ENCODE results near the gene USP3. TPM values are rescaled to one million over a fixed set of nuclear protein-coding genes. Genes with fewer than 3 reads are reported as not detected.
"Not testable (repeated sequence)": the region's sequence is repeated elsewhere in the genome, so short reads cannot be mapped to it uniquely, and the experiment has no call there.

USP3 gene
- total RNA-seq, 1 donor from 2014 or later, result 74.5 TPM

GRCh38 chr15:63610209-63610841, 105.9 kb downstream of the USP3 start:
- H3K4me3 ChIP-seq, result no peak overlapping the region
- peak; percentile 60 for DNase-seq

GRCh38 chr15:63611177-63611576, 106.8 kb downstream of the USP3 start:
- H3K27me3 ChIP-seq (ENCODE audit: low read depth), result no peaks in the 10 kb centered on the region
- H3K4me3 ChIP-seq, result no peak overlapping the region
- ATAC-seq (no peak), DNase-seq (no peak)
- H3K27ac ChIP-seq, result peak overlapping the region; percentile 56
- H3K9me3 ChIP-seq, result no peaks in the 10 kb centered on the region
- TF ChIP-seq CTCF (IDR thresholded peaks at IDR 0.05), result no peak
- intact Hi-C loops (cut with DNase I), result no loop called here
- peaks cover 24% of the 10 kb centered on the region for H3K4me1 ChIP-seq
- peaks cover 74% of the 10 kb centered on the region for H3K36me3 ChIP-seq

More at GRCh38 chr15:63610209-63610841, 105.9 kb downstream of the USP3 start:
- peak overlapping the region; percentile 56 for H3K27ac ChIP-seq
- peak; percentile 69 for TF ChIP-seq CTCF (IDR thresholded peaks at IDR 0.05)
- peak; percentile 86 to 87 for ATAC-seq
- intact Hi-C loops (cut with DNase I), result no loop called here
- H3K4me1 ChIP-seq, result peaks cover 32% of the 10 kb centered on the region
- no peaks in the 10 kb centered on the region for H3K9me3 ChIP-seq
- H3K36me3 ChIP-seq, result peaks cover 66% of the 10 kb centered on the region
- H3K27me3 ChIP-seq (ENCODE audit: low read depth), result no peaks in the 10 kb centered on the region

- Histone ChIP-seq H3K36me3 (peaks cover 78% of the 10 kb centered on the region), H3K27ac (no peak overlapping the region), H3K4me1 (peaks cover 16% of the 10 kb centered on the region), H3K9me3 (no peaks in the 10 kb centered on the region), H3K4me3 (no peak overlapping the region), H3K27me3 (ENCODE audit: low read depth) (no peaks in the 10 kb centered on the region)
- no peak for TF ChIP-seq CTCF (IDR thresholded peaks at IDR 0.05)
- ATAC-seq (no peak), DNase-seq (no peak)
- intact Hi-C loops (cut with DNase I), result no loop called here
These were observed 107.9 kb downstream of the USP3 start for GRCh38 chr15:63612300-63612699.

GRCh38 chr15:63615935-63616334, 111.5 kb downstream of the USP3 start:
- intact Hi-C loops (cut with DNase I), result no loop called here
- Histone ChIP-seq H3K4me3 (no peak overlapping the region), H3K9me3 (no peaks in the 10 kb centered on the region), H3K27me3 (ENCODE audit: low read depth) (no peaks in the 10 kb centered on the region), H3K36me3 (peaks cover 56% of the 10 kb centered on the region), H3K4me1 (peaks cover 5% of the 10 kb centered on the region), H3K27ac (no peak overlapping the region)
- ATAC-seq (no peak), DNase-seq (no peak)
- no peak for TF ChIP-seq CTCF (IDR thresholded peaks at IDR 0.05)

- H3K4me1 ChIP-seq; DNase-seq; intact Hi-C loops (cut with DNase I); H3K27ac ChIP-seq; H3K9me3 ChIP-seq; ATAC-seq; H3K4me3 ChIP-seq; H3K27me3 ChIP-seq (ENCODE audit: low read depth): not testable (repeated sequence)
- H3K36me3 ChIP-seq, result peaks cover 58% of the 10 kb centered on the region
These were observed 112.8 kb downstream of the USP3 start for GRCh38 chr15:63617147-63617546.

- H3K27me3 ChIP-seq (ENCODE audit: low read depth); ATAC-seq; H3K4me3 ChIP-seq; H3K9me3 ChIP-seq; DNase-seq; H3K4me1 ChIP-seq; intact Hi-C loops (cut with DNase I); H3K27ac ChIP-seq: not testable (repeated sequence)
- peaks cover 58% of the 10 kb centered on the region for H3K36me3 ChIP-seq
These were observed 113.2 kb downstream of the USP3 start for GRCh38 chr15:63617627-63618026.

- peaks cover 58% of the 10 kb centered on the region for H3K36me3 ChIP-seq
- H3K27ac ChIP-seq; ATAC-seq; DNase-seq; H3K9me3 ChIP-seq; intact Hi-C loops (cut with DNase I); H3K27me3 ChIP-seq (ENCODE audit: low read depth); H3K4me3 ChIP-seq; H3K4me1 ChIP-seq: not testable (repeated sequence)
These were observed 116.4 kb downstream of the USP3 start for GRCh38 chr15:63620760-63621159.

Data from lower lobe of right lung (tissue), 2 donors.